GM18870 (cell line): Measurements from ENCODE around the gene HLCS.
"Not testable (repeated sequence)": the region's sequence is repeated elsewhere in the genome, so short reads cannot be mapped to it uniquely, and the experiment has no call there.

ENCODE experiments used
- ATAC-seq: cut with Tn5 transposase; IDR thresholded peaks from one replicate; pipeline ENCODE4 v1.9.1; 2021; ENCODE audit warnings: moderate library complexity; ENCODE audit not compliant: unreplicated experiment

Gene HLCS

GRCh38 chr21:36966066-36966820 lies at the start of gene HLCS:
Gene HLCS, minus strand, starts transcription at chr21:36966669. Its CDS starts 31 bp downstream, at chr21:36966638.
- ATAC-seq = no peak

GRCh38 chr21:37009740-37010341 lies 43.4 kb upstream of the HLCS start:
- ATAC-seq = peak; percentile 68

- ATAC-seq = no peak
These were observed 42.3 kb upstream of the HLCS start for GRCh38 chr21:37008724-37009123.

- no peak for ATAC-seq
These were observed 40.2 kb upstream of the HLCS start, which contains the start of gene RIPPLY3 for GRCh38 chr21:37006486-37007291. Gene RIPPLY3, plus strand, starts transcription at chr21:37006702. Its CDS starts 71 bp downstream, at chr21:37006773.

- ATAC-seq = no peak
These were observed 39.3 kb upstream of the HLCS start for GRCh38 chr21:37005548-37006485.

- not testable (repeated sequence) for ATAC-seq
These were observed 37.4 kb upstream of the HLCS start for GRCh38 chr21:37003917-37004316.

- ATAC-seq = not testable (repeated sequence)
These were observed 36.4 kb upstream of the HLCS start for GRCh38 chr21:37002851-37003250.

- ATAC-seq = no peak
These were observed 35.0 kb upstream of the HLCS start for GRCh38 chr21:37001441-37001840.

GRCh38 chr21:37000381-37000780 lies 33.9 kb upstream of the HLCS start:
- ATAC-seq = no peak

- ATAC-seq = no peak
These were observed 32.8 kb upstream of the HLCS start for GRCh38 chr21:36999131-36999898.

- not testable (repeated sequence) for ATAC-seq
These were observed 28.8 kb upstream of the HLCS start for GRCh38 chr21:36995285-36995684.

GRCh38 chr21:36994501-36995158 lies 28.2 kb upstream of the HLCS start:
- no peak for ATAC-seq

- no peak for ATAC-seq
These were observed 26.2 kb upstream of the HLCS start for GRCh38 chr21:36992671-36993070.

- no peak for ATAC-seq
These were observed 24.2 kb upstream of the HLCS start for GRCh38 chr21:36990508-36991205.

- ATAC-seq = peak; percentile 63
These were observed 23.4 kb upstream of the HLCS start for GRCh38 chr21:36989699-36990507.

GRCh38 chr21:36989199-36989698 lies 22.8 kb upstream of the HLCS start:
- not testable (repeated sequence) for ATAC-seq

- ATAC-seq = no peak
These were observed 22.1 kb upstream of the HLCS start for GRCh38 chr21:36988536-36988935.

GRCh38 chr21:36987845-36988244 lies 21.4 kb upstream of the HLCS start:
- ATAC-seq = no peak
